GM21528 (cell line): ENCODE data around the gene CDHR5.
A peak's percentile ranks its signal among the peaks of the same experiment; 100 is the strongest.
"Not testable (repeated sequence)": the region's sequence is repeated elsewhere in the genome, so short reads cannot be mapped to it uniquely, and the experiment has no call there.

Source experiments
- ATAC-seq: cut with Tn5 transposase; IDR thresholded peaks from one replicate; pipeline ENCODE4 v1.9.1; 2021; ENCODE audit warnings: mild to moderate bottlenecking, moderate library complexity; ENCODE audit not compliant: unreplicated experiment, low FRiP score

The CDHR5 gene

GRCh38 chr11:592501-592900, 32.3 kb downstream of the CDHR5 start:
- no peak for ATAC-seq

- ATAC-seq: no peak
These were observed 33.8 kb downstream of the CDHR5 start for GRCh38 chr11:590997-591396.

GRCh38 chr11:589798-590197, 35.0 kb downstream of the CDHR5 start:
- no peak for ATAC-seq

- ATAC-seq: no peak
These were observed 36.8 kb downstream of the CDHR5 start for GRCh38 chr11:587978-588380.

- ATAC-seq: no peak
These were observed 37.2 kb downstream of the CDHR5 start for GRCh38 chr11:587546-587945.

- ATAC-seq: no peak
These were observed 38.1 kb downstream of the CDHR5 start for GRCh38 chr11:586376-587316.

- ATAC-seq: no peak
These were observed 40.5 kb downstream of the CDHR5 start for GRCh38 chr11:584287-584686.

- no peak for ATAC-seq
These were observed 43.0 kb downstream of the CDHR5 start for GRCh38 chr11:581752-582151.

GRCh38 chr11:581342-581741, 43.4 kb downstream of the CDHR5 start:
- no peak for ATAC-seq

- ATAC-seq: no peak
These were observed 44.7 kb downstream of the CDHR5 start for GRCh38 chr11:579830-580601.

- ATAC-seq: no peak
These were observed 46.3 kb downstream of the CDHR5 start for GRCh38 chr11:578276-579035.

- no peak for ATAC-seq
These were observed 47.2 kb downstream of the CDHR5 start for GRCh38 chr11:577611-577894.

GRCh38 chr11:576811-577610, 47.7 kb downstream of the CDHR5 start:
- ATAC-seq: no peak

- ATAC-seq: peak; percentile 81
These were observed 48.6 kb downstream of the CDHR5 start, which contains the start of gene PHRF1 for GRCh38 chr11:575996-576768. PHRF1 (plus strand) TSS chr11:576470; CDS start chr11:581513, 5,043 bp downstream.

GRCh38 chr11:575313-575995, 49.3 kb downstream of the CDHR5 start:
- ATAC-seq: peak; percentile 30

- peak; percentile 2 for ATAC-seq
These were observed 50.0 kb downstream of the CDHR5 start for GRCh38 chr11:574632-575312.

GRCh38 chr11:574031-574570, 50.7 kb downstream of the CDHR5 start:
- not testable (repeated sequence) for ATAC-seq
